ENCODE data around the gene TRAF2.

The TRAF2 gene

GRCh38 chr9:136916330-136917184, 30.2 kb downstream of the TRAF2 start:
- DNase-seq: no peak

GRCh38 chr9:136917902-136918301, 31.6 kb downstream of the TRAF2 start:
- no peak for DNase-seq

- no peak for DNase-seq
These were observed 33.8 kb downstream of the TRAF2 start for GRCh38 chr9:136920069-136920468.

GRCh38 chr9:136920734-136921231, 34.5 kb downstream of the TRAF2 start:
- no peak for DNase-seq

GRCh38 chr9:136921307-136921706, 35.0 kb downstream of the TRAF2 start:
- no peak for DNase-seq

GRCh38 chr9:136921718-136922117, 35.4 kb downstream of the TRAF2 start:
- no peak for DNase-seq

- no peak for DNase-seq
These were observed 36.2 kb downstream of the TRAF2 start for GRCh38 chr9:136922540-136922939.

GRCh38 chr9:136923881-136924280, 37.6 kb downstream of the TRAF2 start:
- no peak for DNase-seq

GRCh38 chr9:136925414-136926153, 39.3 kb downstream of the TRAF2 start:
- DNase-seq: no peak

- no peak for DNase-seq
These were observed 39.9 kb downstream of the TRAF2 start for GRCh38 chr9:136926154-136926704.

- DNase-seq: no peak
These were observed 40.4 kb downstream of the TRAF2 start for GRCh38 chr9:136926749-136927148.

GRCh38 chr9:136927343-136928271, 41.3 kb downstream of the TRAF2 start:
- no peak for DNase-seq

GRCh38 chr9:136928591-136928990, 42.3 kb downstream of the TRAF2 start:
- no peak for DNase-seq

- DNase-seq: no peak
These were observed 43.7 kb downstream of the TRAF2 start for GRCh38 chr9:136930014-136930413.

- DNase-seq: no peak
These were observed 45.4 kb downstream of the TRAF2 start for GRCh38 chr9:136931611-136932130.

GRCh38 chr9:136934277-136934676, 48.0 kb downstream of the TRAF2 start:
- no peak for DNase-seq

GRCh38 chr9:136935651-136936050, 49.3 kb downstream of the TRAF2 start:
- no peak for DNase-seq

GRCh38 chr9:136936645-136937170, 50.4 kb downstream of the TRAF2 start:
- DNase-seq: no peak

- no peak for DNase-seq
These were observed 51.1 kb downstream of the TRAF2 start for GRCh38 chr9:136937186-136938001.

- DNase-seq: no peak
These were observed 53.2 kb downstream of the TRAF2 start for GRCh38 chr9:136939431-136939995.
